Loucy (cell line): Measurements from ENCODE around the gene SLC2A11.

Experiments used
- H2AFZ ChIP-seq: fragments of 200-600 bp; sonication (generic); 2 replicates; pipeline ENCODE4 v1.6.0; 2016; ENCODE audit warnings: antibody characterized with exemption, mild to moderate bottlenecking, low read length, moderate library complexity
- H3F3A ChIP-seq: fragments of 200-600 bp; 2 replicates; pipeline ENCODE4 v1.6.0; 2016; ENCODE audit warnings: antibody characterized with exemption, low read depth, mild to moderate bottlenecking
- H3K27me3 ChIP-seq: fragments of 200-600 bp; sonication (generic); 2 replicates; pipeline ENCODE4 v1.6.1; 2014; ENCODE audit warnings: low read length, mild to moderate bottlenecking; ENCODE audit not compliant: insufficient read depth, poor library complexity, severe bottlenecking
- H3K36me3 ChIP-seq: fragments of 200-600 bp; sonication (generic); 2 replicates; pipeline ENCODE4 v1.6.1; 2016; ENCODE audit warnings: low read length; ENCODE audit not compliant: insufficient read depth
- H3K4me1 ChIP-seq: fragments of 200-600 bp; sonication (generic); 2 replicates; pipeline ENCODE4 v1.5.1; 2014; ENCODE audit warnings: low read length, mild to moderate bottlenecking; ENCODE audit not compliant: insufficient read depth, poor library complexity, severe bottlenecking
- H3K4me2 ChIP-seq: fragments of 200-600 bp; sonication (generic); 2 replicates; pipeline ENCODE4 v1.6.0; 2014; ENCODE audit warnings: antibody characterized with exemption, low read length, low read depth, mild to moderate bottlenecking; ENCODE audit not compliant: poor library complexity, severe bottlenecking
- H3K4me3 ChIP-seq: fragments of 200-600 bp; sonication (generic); 2 replicates; pipeline ENCODE4 v1.5.1; 2014; ENCODE audit warnings: low read length, mild to moderate bottlenecking, mixed read lengths; ENCODE audit not compliant: poor library complexity, severe bottlenecking
- H3K79me2 ChIP-seq: fragments of 200-600 bp; sonication (generic); 2 replicates; pipeline ENCODE4 v1.6.1; 2014; ENCODE audit warnings: low read length; ENCODE audit not compliant: insufficient read depth
- H3K9ac ChIP-seq: fragments of 200-600 bp; sonication (generic); 2 replicates; pipeline ENCODE4 v1.6.0; 2014; ENCODE audit warnings: mild to moderate bottlenecking, low read depth, low read length, moderate library complexity; ENCODE audit not compliant: poor library complexity, severe bottlenecking
- H3K9me2 ChIP-seq: fragments of 200-600 bp; sonication (generic); replicated peaks from 2 replicates; pipeline ENCODE4 v1.6.1; 2016; ENCODE audit warnings: low read depth, low read length, mixed read lengths
- H3K9me3 ChIP-seq: fragments of 200-600 bp; sonication (generic); 2 replicates; pipeline ENCODE4 v1.6.1; 2014; ENCODE audit warnings: mild to moderate bottlenecking, antibody characterized with exemption, low read length, low read depth; ENCODE audit not compliant: insufficient read depth
- H4K20me1 ChIP-seq: fragments of 200-600 bp; sonication (generic); 2 replicates; pipeline ENCODE4 v1.6.0; 2014; ENCODE audit warnings: antibody characterized with exemption, low read length, mild to moderate bottlenecking; ENCODE audit not compliant: insufficient read depth, poor library complexity, severe bottlenecking
- EZH2phosphoT487 ChIP-seq: fragments of 200-600 bp; IDR thresholded peaks from 2 replicates; pipeline ENCODE4 v1.6.1; 2018; ENCODE audit warnings: antibody characterized with exemption, mild to moderate bottlenecking, moderate library complexity, borderline replicate concordance
- TF ChIP-seq, protein P1 (sequence below): fragments of 200-600 bp; sonication (generic); conservative IDR thresholded peaks from 2 replicates; pipeline ENCODE4 v1.5.1; 2014; ENCODE audit warnings: mild to moderate bottlenecking, antibody characterized with exemption, low read length

Gene SLC2A11

GRCh38 chr22:23893945-23894709 lies 36.5 kb downstream of the SLC2A11 start, which contains the start of gene MIF:
Gene MIF, plus strand, starts transcription at chr22:23894383. Its CDS starts 92 bp downstream, at chr22:23894475.
- Histone ChIP-seq H3K4me3 (peak within 1 kb of the TSS; percentile 97), H4K20me1 (peaks cover 36% of the 10 kb centered on the region), H3K9me3 (no peaks in the 10 kb centered on the region), H3K27me3 (peaks cover 9% of the 10 kb centered on the region), H3K9ac (peak within 1 kb of the TSS; percentile 98), H3K4me2 (peak within 1 kb of the TSS; percentile 97), H3K36me3 (peaks cover 24% of the 10 kb centered on the region; the same call in 1 of the 2 replicates), H3K9me2 (no peaks in the 10 kb centered on the region), H3F3A (peaks cover 5% of the 10 kb centered on the region; the same call in 1 of the 2 replicates), H3K79me2 (peaks cover 32% of the 10 kb centered on the region), H3K4me1 (peaks cover 32% of the 10 kb centered on the region), H2AFZ (peak within 1 kb of the TSS; percentile 75)
- TF ChIP-seq, protein P1, sequence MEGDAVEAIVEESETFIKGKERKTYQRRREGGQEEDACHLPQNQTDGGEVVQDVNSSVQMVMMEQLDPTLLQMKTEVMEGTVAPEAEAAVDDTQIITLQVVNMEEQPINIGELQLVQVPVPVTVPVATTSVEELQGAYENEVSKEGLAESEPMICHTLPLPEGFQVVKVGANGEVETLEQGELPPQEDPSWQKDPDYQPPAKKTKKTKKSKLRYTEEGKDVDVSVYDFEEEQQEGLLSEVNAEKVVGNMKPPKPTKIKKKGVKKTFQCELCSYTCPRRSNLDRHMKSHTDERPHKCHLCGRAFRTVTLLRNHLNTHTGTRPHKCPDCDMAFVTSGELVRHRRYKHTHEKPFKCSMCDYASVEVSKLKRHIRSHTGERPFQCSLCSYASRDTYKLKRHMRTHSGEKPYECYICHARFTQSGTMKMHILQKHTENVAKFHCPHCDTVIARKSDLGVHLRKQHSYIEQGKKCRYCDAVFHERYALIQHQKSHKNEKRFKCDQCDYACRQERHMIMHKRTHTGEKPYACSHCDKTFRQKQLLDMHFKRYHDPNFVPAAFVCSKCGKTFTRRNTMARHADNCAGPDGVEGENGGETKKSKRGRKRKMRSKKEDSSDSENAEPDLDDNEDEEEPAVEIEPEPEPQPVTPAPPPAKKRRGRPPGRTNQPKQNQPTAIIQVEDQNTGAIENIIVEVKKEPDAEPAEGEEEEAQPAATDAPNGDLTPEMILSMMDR: peak; percentile 88
- no peak for TF ChIP-seq EZH2phosphoT487

DNA sequence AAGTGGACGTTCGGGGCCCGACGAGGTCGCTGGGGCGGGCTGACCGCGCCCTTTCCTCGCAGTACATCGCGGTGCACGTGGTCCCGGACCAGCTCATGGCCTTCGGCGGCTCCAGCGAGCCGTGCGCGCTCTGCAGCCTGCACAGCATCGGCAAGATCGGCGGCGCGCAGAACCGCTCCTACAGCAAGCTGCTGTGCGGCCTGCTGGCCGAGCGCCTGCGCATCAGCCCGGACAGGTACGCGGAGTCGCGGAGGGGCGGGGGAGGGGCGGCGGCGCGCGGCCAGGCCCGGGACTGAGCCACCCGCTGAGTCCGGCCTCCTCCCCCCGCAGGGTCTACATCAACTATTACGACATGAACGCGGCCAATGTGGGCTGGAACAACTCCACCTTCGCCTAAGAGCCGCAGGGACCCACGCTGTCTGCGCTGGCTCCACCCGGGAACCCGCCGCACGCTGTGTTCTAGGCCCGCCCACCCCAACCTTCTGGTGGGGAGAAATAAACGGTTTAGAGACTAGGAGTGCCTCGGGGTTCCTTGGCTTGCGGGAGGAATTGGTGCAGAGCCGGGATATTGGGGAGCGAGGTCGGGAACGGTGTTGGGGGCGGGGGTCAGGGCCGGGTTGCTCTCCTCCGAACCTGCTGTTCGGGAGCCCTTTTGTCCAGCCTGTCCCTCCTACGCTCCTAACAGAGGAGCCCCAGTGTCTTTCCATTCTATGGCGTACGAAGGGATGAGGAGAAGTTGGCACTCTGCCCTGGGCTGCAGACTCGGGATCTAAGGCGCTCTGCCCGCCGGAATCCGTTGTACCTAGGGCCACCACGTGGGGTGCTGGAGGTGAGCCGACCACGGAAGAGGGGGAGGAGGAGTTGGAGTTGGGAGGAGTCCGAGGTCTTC lies 37.3 kb downstream of the SLC2A11 start:
- Histone ChIP-seq H3K9ac (peak overlapping the region; percentile 98), H3K36me3 (peaks cover 24% of the 10 kb centered on the region; the same call in 1 of the 2 replicates), H3F3A (peaks cover 5% of the 10 kb centered on the region; the same call in 1 of the 2 replicates), H3K9me2 (no peaks in the 10 kb centered on the region), H3K27me3 (peaks cover 9% of the 10 kb centered on the region), H3K4me1 (peaks cover 32% of the 10 kb centered on the region), H2AFZ (no peak overlapping the region), H4K20me1 (peaks cover 36% of the 10 kb centered on the region), H3K4me3 (peak overlapping the region; percentile 97), H3K9me3 (no peaks in the 10 kb centered on the region), H3K4me2 (peak overlapping the region; percentile 97), H3K79me2 (peaks cover 32% of the 10 kb centered on the region)
- TF ChIP-seq, protein P1: peak; percentile 71
- no peak for TF ChIP-seq EZH2phosphoT487

DNA sequence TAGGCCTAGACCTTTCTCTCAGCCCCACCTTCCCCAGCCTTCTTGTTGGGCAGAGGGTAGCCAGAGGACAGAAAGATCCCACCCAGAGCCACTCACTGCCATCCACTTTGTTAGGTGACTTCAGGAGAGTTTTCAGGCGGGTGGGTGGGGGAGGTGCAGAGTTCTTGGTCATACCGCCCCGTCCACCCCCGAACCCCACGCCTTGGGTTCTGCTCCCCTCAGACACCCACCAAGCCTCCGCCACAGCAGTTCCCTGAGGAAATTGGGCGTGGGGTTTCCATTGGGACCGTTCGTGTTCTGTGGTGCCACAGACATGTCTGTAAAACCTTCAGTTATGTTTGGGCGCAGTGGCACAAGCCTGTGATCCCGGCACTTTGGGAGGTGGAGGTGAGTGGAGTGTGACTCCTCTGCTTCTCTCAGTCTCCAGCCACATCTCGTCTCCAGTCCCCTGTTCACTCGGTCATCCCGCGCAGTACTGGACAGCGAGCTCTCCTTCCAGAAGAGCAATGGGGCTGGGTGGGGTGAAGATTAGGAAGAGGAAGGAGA lies 38.0 kb downstream of the SLC2A11 start:
- H3K4me3 ChIP-seq: peak overlapping the region; percentile 97
- no peaks in the 10 kb centered on the region for H3K9me2 ChIP-seq
- TF ChIP-seq, protein P1: no peak
- no peak for TF ChIP-seq EZH2phosphoT487
- no peaks in the 10 kb centered on the region for H3K9me3 ChIP-seq
- peaks cover 36% of the 10 kb centered on the region for H4K20me1 ChIP-seq
- peak overlapping the region; percentile 98 for H3K9ac ChIP-seq
- peaks cover 24% of the 10 kb centered on the region; the same call in 1 of the 2 replicates for H3K36me3 ChIP-seq
- peaks cover 32% of the 10 kb centered on the region for H3K4me1 ChIP-seq
- peaks cover 9% of the 10 kb centered on the region for H3K27me3 ChIP-seq
- peaks cover 32% of the 10 kb centered on the region for H3K79me2 ChIP-seq
- peak overlapping the region; percentile 97 for H3K4me2 ChIP-seq
- no peak overlapping the region for H2AFZ ChIP-seq
- peaks cover 5% of the 10 kb centered on the region; the same call in 1 of the 2 replicates for H3F3A ChIP-seq
